ENCODE data around the gene CDYL.
"Not testable (repeated sequence)": the region's sequence is repeated elsewhere in the genome, so short reads cannot be mapped to it uniquely, and the experiment has no call there.

CDYL gene

GRCh38 chr6:4840169-4840568, 64.0 kb downstream of the CDYL start:
- DNase-seq (ENCODE audit: low read depth in 2 of 2) = no peak

- no peak for DNase-seq (ENCODE audit: low read depth in 2 of 2)
Measured at GRCh38 chr6:4844108-4844507, 67.9 kb downstream of the CDYL start.

- DNase-seq (ENCODE audit: low read depth in 2 of 2) = no peak
Measured at GRCh38 chr6:4846387-4846786, 70.2 kb downstream of the CDYL start.

GRCh38 chr6:4848382-4849068, 72.3 kb downstream of the CDYL start:
- no peak for DNase-seq (ENCODE audit: low read depth in 2 of 2)

- DNase-seq (ENCODE audit: low read depth in 2 of 2) = no peak
Measured at GRCh38 chr6:4849226-4850022, 73.2 kb downstream of the CDYL start.

GRCh38 chr6:4851035-4851434, 74.8 kb downstream of the CDYL start:
- DNase-seq (ENCODE audit: low read depth in 2 of 2) = no peak

GRCh38 chr6:4852186-4852585, 76.0 kb downstream of the CDYL start:
- DNase-seq (ENCODE audit: low read depth in 2 of 2) = not testable (repeated sequence)

- DNase-seq (ENCODE audit: low read depth in 2 of 2) = no peak
Measured at GRCh38 chr6:4852938-4853337, 76.7 kb downstream of the CDYL start.

GRCh38 chr6:4853349-4853748, 77.1 kb downstream of the CDYL start:
- DNase-seq (ENCODE audit: low read depth in 2 of 2) = no peak

- DNase-seq (ENCODE audit: low read depth in 2 of 2) = no peak
Measured at GRCh38 chr6:4853782-4854511, 77.7 kb downstream of the CDYL start.

GRCh38 chr6:4856785-4857184, 80.6 kb downstream of the CDYL start:
- DNase-seq (ENCODE audit: low read depth in 2 of 2) = no peak

- DNase-seq (ENCODE audit: low read depth in 2 of 2) = no peak
Measured at GRCh38 chr6:4858194-4859015, 82.2 kb downstream of the CDYL start.

GRCh38 chr6:4860387-4860786, 84.2 kb downstream of the CDYL start:
- DNase-seq (ENCODE audit: low read depth in 2 of 2) = no peak

- DNase-seq (ENCODE audit: low read depth in 2 of 2) = no peak
Measured at GRCh38 chr6:4861564-4861963, 85.4 kb downstream of the CDYL start.

GRCh38 chr6:4864519-4864918, 88.3 kb downstream of the CDYL start:
- no peak for DNase-seq (ENCODE audit: low read depth in 2 of 2)

GRCh38 chr6:4865006-4865405, 88.8 kb downstream of the CDYL start:
- DNase-seq (ENCODE audit: low read depth in 2 of 2) = not testable (repeated sequence)

- no peak for DNase-seq (ENCODE audit: low read depth in 2 of 2)
Measured at GRCh38 chr6:4870821-4871494, 94.8 kb downstream of the CDYL start.

GRCh38 chr6:4871825-4872224, 95.6 kb downstream of the CDYL start:
- no peak for DNase-seq (ENCODE audit: low read depth in 2 of 2)

- no peak for DNase-seq (ENCODE audit: low read depth in 2 of 2)
Measured at GRCh38 chr6:4872841-4873240, 96.6 kb downstream of the CDYL start.

GRCh38 chr6:4873928-4874327, 97.7 kb downstream of the CDYL start:
- DNase-seq (ENCODE audit: low read depth in 2 of 2) = no peak

- DNase-seq (ENCODE audit: low read depth in 2 of 2) = no peak
Measured at GRCh38 chr6:4879741-4880275, 103.6 kb downstream of the CDYL start.

Measured in activated CD4-positive, alpha-beta T cell treated with anti-CD3 and anti-CD28 coated beads for 24 hours (primary cell).